ENCODE results near the gene LRRC8E.
"Not testable (repeated sequence)": the region's sequence is repeated elsewhere in the genome, so short reads cannot be mapped to it uniquely, and the experiment has no call there.

Gene LRRC8E

GRCh38 chr19:7908742-7909461 is 20.6 kb downstream of the LRRC8E start:
- DNase-seq (ENCODE audit: low read depth), result no peak

GRCh38 chr19:7909471-7910067 is 21.3 kb downstream of the LRRC8E start:
- DNase-seq (ENCODE audit: low read depth), result no peak

DNA sequence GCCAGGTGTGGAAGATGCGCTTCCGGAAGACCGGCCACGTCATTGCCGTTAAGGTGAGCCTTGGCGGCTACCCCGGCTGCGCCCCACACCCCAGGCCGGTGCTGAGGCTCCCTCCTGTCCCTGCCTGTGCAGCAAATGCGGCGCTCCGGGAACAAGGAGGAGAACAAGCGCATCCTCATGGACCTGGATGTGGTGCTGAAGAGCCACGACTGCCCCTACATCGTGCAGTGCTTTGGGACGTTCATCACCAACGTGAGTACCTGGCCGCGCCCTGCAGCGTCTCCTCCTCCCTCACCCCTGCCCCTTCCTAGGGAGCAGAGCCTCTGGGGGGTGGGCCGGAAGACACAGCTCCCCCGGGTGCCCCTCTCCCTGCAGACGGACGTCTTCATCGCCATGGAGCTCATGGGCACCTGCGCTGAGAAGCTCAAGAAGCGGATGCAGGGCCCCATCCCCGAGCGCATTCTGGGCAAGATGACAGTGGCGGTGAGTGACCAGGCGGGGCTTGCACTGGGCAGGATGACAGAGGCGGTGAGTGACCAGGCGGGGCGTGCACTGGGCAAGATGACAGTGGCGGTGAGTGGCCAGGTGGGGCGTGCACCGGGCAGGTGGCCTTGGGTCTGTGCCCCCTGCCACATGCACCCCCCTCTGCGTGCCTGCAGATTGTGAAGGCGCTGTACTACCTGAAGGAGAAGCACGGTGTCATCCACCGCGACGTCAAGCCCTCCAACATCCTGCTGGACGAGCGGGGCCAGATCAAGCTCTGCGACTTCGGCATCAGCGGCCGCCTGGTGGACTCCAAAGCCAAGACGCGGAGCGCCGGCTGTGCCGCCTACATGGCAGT is 22.2 kb downstream of the LRRC8E start:
- no peak for DNase-seq (ENCODE audit: low read depth)

DNA sequence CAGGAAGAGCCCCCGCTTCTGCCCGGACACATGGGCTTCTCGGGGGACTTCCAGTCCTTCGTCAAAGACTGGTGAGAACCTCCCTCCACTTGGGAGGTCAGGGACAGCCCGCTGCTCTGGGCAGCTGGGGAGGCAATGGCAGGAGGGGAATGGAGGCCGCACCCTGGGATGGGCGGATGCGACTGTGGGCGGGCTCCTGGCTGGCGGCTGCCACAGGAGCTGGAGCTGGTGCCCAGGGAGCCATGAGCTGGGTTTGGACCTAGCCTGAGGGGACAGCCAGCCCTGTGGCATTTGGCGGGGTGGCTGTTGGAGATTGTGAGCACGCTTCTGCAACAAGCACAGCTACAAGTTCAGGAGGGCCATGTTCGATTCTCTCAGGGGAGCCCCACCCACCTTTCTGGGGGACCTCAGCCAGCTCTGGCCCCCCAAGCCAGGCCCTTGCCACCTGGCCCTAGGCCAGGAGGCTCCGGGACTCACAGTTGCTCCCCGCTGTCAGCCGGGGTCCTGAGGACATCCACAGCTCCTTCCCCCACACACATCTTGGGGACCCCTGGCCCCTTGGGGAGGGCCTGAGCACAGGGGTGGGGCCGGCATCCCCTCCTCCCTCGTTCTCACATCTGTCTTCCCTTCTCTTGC is 23.3 kb downstream of the LRRC8E start:
- no peak for DNase-seq (ENCODE audit: low read depth)

DNA sequence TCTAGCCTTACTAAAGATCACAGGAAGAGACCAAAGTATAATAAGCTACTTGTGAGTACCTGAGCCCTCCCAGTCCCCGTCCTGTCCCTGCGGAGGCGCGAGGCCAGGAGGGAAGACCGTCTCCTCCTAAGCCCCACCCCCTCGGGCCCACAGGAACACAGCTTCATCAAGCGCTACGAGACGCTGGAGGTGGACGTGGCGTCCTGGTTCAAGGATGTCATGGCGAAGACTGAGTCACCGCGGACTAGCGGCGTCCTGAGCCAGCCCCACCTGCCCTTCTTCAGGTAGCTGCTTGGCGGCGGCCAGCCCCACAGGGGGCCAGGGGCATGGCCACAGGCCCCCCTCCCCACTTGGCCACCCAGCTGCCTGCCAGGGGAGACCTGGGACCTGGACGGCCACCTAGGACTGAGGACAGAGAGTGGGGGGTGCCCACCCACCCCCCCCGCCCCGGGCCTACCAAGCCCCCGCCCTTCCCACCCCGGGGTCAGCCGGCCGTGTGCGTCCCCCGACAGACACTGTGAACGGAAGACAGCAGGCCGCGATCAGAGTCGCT is 23.9 kb downstream of the LRRC8E start:
- no peak for DNase-seq (ENCODE audit: low read depth)

DNA sequence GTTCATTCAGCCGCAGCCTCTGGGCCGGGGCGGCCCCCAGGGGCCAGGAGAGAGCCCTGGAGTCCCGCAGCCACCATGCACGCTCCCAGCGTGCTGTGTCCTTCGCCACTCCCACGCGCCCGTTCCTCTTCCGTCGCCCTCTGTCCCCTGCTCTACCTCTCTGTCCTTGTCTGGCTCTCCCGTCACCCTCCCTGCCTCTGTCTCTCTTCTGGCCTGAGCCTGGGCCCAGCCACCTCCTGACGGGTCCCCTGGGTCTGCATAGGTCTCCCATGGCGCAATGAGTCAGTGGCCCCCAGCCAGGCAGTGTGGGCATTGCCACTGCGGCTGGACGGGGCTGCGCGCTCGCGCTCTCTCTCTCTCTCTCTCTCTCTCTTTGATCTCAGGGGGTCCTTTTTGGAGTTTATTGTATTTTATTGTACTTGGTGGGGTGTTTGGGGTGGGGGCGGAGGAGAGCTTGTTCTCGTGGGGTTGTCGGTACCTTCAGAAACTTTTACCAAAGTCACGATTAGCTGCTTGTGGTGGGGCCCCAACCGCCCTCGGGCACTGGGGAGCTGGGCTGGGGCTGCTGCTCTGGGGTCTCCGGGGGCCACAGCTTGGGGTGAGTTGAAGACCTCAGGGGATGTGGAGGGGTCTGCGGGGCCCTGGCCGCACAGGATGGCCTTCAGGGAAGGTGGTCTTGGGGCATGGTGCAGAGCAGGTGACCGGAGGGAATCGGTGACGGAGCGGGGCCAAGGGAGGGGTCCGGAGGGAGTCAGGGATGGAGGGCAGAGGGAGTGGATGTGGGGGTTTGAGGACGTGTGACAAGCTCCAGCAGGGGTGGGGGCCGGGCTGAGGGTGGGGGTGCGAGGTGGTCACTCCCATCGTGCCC is 24.6 kb downstream of the LRRC8E start:
- DNase-seq (ENCODE audit: low read depth), result no peak

DNA sequence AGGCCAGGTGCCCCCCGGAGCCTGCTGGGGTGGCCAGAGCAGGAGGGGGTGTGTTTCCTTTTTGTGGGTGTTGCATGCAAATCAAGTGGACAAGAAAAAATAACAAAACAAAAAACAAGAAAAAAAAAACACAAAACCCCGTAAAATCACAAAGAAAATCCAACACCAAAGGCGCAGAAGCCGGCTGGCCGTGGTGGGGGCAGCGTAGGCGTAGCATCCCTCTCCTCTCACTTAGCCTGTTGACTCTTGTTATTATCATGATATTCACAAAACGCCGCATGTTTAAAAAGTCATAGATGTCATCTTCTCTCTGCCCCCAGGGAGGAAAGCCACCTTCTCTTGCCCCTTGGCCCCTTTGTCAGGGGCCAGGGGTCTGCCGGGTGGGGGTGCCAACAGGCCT is 25.3 kb downstream of the LRRC8E start:
- no peak for DNase-seq (ENCODE audit: low read depth)

GRCh38 chr19:7914099-7914498 is 25.8 kb downstream of the LRRC8E start:
- no peak for DNase-seq (ENCODE audit: low read depth)

DNA sequence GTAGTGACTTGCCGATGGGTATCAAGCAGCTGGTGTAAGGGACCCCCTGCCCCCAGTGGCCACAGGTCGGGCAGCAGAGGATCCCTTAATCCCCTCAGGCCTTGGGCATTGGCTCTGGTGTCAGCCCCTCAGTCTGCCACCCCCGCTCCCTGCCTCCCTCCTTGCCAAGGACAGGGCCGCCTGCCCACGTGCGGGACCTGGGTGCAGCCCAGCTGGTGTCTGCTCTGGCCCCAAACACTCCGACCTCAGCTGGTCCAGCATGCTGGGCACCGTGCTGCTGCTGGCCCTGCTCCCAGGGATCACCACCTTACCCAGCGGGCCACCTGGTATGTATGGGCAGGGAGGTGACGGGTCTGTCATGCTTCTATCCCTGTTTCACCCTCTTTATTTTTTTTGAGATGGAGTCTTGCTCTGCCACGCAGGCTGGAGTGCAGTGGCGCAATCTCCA is 26.3 kb downstream of the LRRC8E start, which contains the start of gene TGFBR3L:
TSS of gene TGFBR3L (plus strand) at position 233 of the 448 bp plus-strand sequence.
- DNase-seq (ENCODE audit: low read depth), result no peak

DNA sequence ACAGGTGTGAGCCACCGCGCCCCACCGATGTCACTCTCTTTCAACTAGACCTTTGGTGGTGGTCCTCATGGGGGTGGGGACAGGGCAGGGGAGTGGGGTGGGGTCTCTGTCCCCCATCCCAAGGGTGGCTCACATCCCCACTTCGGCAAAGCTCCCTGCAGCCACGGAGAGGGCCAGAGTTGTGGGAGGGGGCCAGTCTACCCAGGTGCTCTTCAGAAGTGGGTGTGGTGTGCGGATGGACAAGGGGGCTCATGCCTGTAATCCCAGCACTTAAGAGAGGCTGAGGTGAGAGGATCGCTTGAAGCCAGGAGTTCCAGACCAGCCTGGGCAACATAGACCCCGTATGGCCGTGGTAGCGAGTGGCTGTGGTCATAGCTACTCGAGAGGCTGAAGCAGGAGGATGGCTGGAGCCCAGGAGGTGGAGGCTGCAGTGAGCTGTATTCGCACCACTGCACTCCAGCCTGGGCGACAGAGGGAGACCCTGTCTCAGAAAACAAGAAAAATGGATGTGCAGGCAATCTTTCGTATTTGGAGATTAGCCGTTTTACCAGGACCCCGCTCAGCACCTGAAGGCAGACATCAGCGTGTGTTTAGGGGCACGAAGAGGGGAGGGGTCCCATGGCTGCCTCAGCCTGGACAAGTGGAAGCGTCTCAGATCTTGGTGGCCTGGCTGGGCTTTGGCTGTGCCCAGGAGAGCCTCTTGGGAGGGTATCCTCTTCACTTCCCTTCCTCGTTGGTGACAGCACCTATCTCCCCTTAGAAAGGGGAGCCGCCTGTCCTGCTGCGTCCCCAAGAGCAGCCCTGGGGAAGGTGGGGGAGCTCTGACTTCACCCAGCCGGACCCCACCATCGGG is 27.2 kb downstream of the LRRC8E start:
- DNase-seq (ENCODE audit: low read depth), result no peak

GRCh38 chr19:7916103-7916954 is 28.0 kb downstream of the LRRC8E start:
- no peak for DNase-seq (ENCODE audit: low read depth)

- no peak for DNase-seq (ENCODE audit: low read depth)
Measured at GRCh38 chr19:7916955-7917266, 28.6 kb downstream of the LRRC8E start.

GRCh38 chr19:7917267-7918061 is 29.2 kb downstream of the LRRC8E start:
- DNase-seq (ENCODE audit: low read depth), result peak; percentile 64

DNA sequence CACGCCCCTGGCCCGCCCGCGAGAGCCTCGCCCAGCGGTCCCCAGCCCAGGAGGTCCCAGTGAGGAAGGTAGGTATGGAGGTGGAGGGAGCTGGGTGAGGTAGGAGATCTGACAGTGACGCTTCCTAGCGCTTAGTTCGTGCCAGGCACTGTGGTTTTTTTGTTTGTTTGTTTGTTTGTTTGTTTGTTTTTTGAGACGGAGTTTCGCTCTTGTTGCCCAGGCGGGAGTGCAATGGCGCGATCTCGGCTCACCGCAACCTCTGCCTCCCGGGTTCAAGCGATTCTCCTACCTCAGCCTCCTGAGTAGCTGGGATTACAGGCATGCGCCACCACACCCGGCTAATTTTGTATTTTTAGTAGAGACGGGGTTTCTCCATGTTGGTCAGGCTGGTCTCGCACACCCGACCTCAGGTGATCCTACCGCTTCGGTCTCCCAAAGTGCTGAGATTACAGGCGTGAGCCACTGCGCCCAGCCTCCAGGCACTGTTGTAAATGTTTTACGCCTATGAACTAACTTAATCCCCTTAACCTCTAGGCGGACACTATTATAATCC is 29.8 kb downstream of the LRRC8E start:
- not testable (repeated sequence) for DNase-seq (ENCODE audit: low read depth)

DNA sequence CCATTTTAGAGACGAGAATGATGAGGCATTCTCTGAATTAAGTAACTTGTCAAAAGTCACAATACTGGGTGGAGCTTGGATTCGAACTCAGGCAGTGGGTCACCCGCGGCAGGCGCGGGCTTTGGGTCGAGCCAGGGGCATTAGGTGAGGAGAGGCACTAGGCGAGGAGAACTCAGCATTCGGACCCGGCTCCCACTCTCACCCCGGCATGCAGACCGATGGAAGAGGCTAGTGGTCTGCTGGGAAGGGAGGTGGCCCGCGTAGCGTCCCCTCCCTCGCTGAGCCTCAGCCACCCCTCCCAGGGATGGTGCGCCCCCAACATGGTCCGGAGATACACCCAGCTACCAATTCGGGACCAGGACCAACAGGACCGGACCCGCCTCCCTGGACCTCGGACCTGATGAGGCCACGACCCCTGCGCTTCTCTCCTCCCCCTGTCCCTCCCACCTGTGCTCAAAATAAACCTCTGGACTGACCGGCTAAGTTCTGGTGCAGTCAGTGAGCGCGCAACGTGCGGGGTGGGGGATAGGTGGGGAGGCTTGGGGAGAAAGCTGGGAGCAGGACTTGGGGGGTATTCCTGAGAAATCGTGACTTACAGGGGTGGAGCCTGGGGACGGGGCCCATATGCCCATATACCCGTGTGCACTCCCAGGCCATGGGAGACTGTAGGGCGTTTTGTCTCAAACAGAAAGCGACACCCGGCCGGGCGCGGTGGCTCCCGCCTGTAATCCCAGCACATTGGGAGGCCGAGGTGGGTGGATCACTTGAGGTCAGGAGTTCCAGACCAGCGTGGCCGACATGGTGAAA is 30.5 kb downstream of the LRRC8E start:
- DNase-seq (ENCODE audit: low read depth), result no peak

- DNase-seq (ENCODE audit: low read depth), result peak; percentile 94
Measured at GRCh38 chr19:7919610-7920518, 31.6 kb downstream of the LRRC8E start, which contains the start of gene SNAPC2. Gene SNAPC2 (plus strand): TSS chr19:7920338. CDS start chr19:7920367, 29 bp downstream.
